HepG2 (cell line): Measurements from ENCODE around the gene ACP5. TPM values are rescaled to one million over a fixed set of nuclear protein-coding genes. Genes with fewer than 3 reads are reported as not detected.

Source experiments
- ADNP ChIP-seq: sonication (generic); formaldehyde crosslinking; IDR thresholded peaks from 2 replicates; pipeline ENCODE4 v1.4.0; 2020; ENCODE audit warnings: missing genetic modification reagents
- CAMTA2 ChIP-seq: sonication (generic); formaldehyde crosslinking; IDR thresholded peaks from 2 replicates; pipeline ENCODE4 v1.4.0; 2020; ENCODE audit warnings: mild to moderate bottlenecking, missing genetic modification reagents, borderline replicate concordance
- FOXO1 ChIP-seq: sonication (generic); formaldehyde crosslinking; IDR thresholded peaks from 2 replicates; pipeline ENCODE4 v1.4.0; 2020; ENCODE audit warnings: missing genetic modification reagents
- HNRNPK ChIP-seq: fragments of 200-400 bp; formaldehyde crosslinking; IDR thresholded peaks from 2 replicates; pipeline ENCODE4 v1.6.1; 2018; ENCODE audit warnings: low read length, low read depth, moderate library complexity, mild to moderate bottlenecking; ENCODE audit not compliant: poor library complexity, severe bottlenecking
- KLF16 ChIP-seq, 2 experiments: sonication (generic) in 1 of 2; formaldehyde crosslinking in 1 of 2; IDR thresholded peaks; 2 replicates each; pipeline versions ENCODE4 v1.6.1 to v1.8.0; 2016 to 2023; ENCODE audit warnings: missing genetic modification reagents in 2 of 2, missing compliant biosample characterization in 1 of 2
- MEF2D ChIP-seq: sonication (generic); formaldehyde crosslinking; IDR thresholded peaks from 2 replicates; pipeline ENCODE4 v1.5.1; 2020; ENCODE audit warnings: mild to moderate bottlenecking, missing genetic modification reagents
- NBN ChIP-seq: fragments of 450-650 bp; conservative IDR thresholded peaks from 2 replicates; pipeline ENCODE4 v1.6.1; 2017
- NCOA5 ChIP-seq: sonication (generic); formaldehyde crosslinking; IDR thresholded peaks from 2 replicates; pipeline ENCODE4 v1.4.0; 2020; ENCODE audit warnings: missing genetic modification reagents
- NFE2 ChIP-seq: sonication (generic); formaldehyde crosslinking; IDR thresholded peaks from 2 replicates; pipeline ENCODE4 v1.4.0; 2020; ENCODE audit warnings: missing genetic modification reagents
- NR3C1 ChIP-seq: sonication (generic); formaldehyde crosslinking; IDR thresholded peaks from 2 replicates; pipeline ENCODE4 v1.4.0; 2020; ENCODE audit warnings: missing genetic modification reagents
- PHF20 ChIP-seq: sonication (generic); formaldehyde crosslinking; IDR thresholded peaks from 2 replicates; pipeline ENCODE4 v1.5.0; 2020; ENCODE audit warnings: mild to moderate bottlenecking, missing genetic modification reagents
- RARG ChIP-seq: sonication (generic); formaldehyde crosslinking; IDR thresholded peaks from 2 replicates; pipeline ENCODE4 v1.4.0; 2020; ENCODE audit warnings: low read depth, mild to moderate bottlenecking, missing genetic modification reagents
- RFX1 ChIP-seq: fragments of 450-650 bp; IDR thresholded peaks from 2 replicates; pipeline ENCODE4 v1.6.1; 2017
- SKI ChIP-seq: fragments of 450-650 bp; IDR thresholded peaks from one replicate; pipeline ENCODE4 v1.6.1; 2018; ENCODE audit warnings: mild to moderate bottlenecking; ENCODE audit not compliant: partially characterized antibody
- SMAD3 ChIP-seq: sonication (generic); formaldehyde crosslinking; IDR thresholded peaks from 2 replicates; pipeline ENCODE4 v1.4.0; 2020; ENCODE audit warnings: missing genetic modification reagents
- U2AF2 ChIP-seq: fragments of 200-400 bp; formaldehyde crosslinking; IDR thresholded peaks from 2 replicates; pipeline ENCODE4 v1.6.1; 2017; ENCODE audit warnings: low read depth, mild to moderate bottlenecking, low read length
- YY1 ChIP-seq: IDR thresholded peaks from 2 replicates; pipeline ENCODE4 v1.6.1; 2011; ENCODE audit warnings: low read length, low read depth, moderate library complexity, mild to moderate bottlenecking; ENCODE audit not compliant: insufficient read depth, insufficient replicate concordance
- ZBTB10 ChIP-seq: sonication (generic); formaldehyde crosslinking; IDR thresholded peaks from 2 replicates; pipeline ENCODE4 v1.4.0; 2020; ENCODE audit warnings: missing genetic modification reagents, borderline replicate concordance
- ZFP62 ChIP-seq: sonication (generic); formaldehyde crosslinking; IDR thresholded peaks from 2 replicates; pipeline ENCODE4 v1.4.0; 2020; ENCODE audit warnings: missing genetic modification reagents
- ZFP82 ChIP-seq: sonication (generic); formaldehyde crosslinking; IDR thresholded peaks from 2 replicates; pipeline ENCODE4 v1.5.1; 2020; ENCODE audit warnings: mild to moderate bottlenecking, missing genetic modification reagents, borderline replicate concordance
- ZNF138 ChIP-seq: sonication (generic); formaldehyde crosslinking; IDR thresholded peaks from 2 replicates; pipeline ENCODE4 v1.5.0; 2020; ENCODE audit warnings: mild to moderate bottlenecking, low read depth, missing genetic modification reagents
- ZNF232 ChIP-seq: sonication (generic); formaldehyde crosslinking; IDR thresholded peaks from 2 replicates; pipeline ENCODE4 v1.4.0; 2020; ENCODE audit warnings: missing genetic modification reagents, borderline replicate concordance
- ZNF350 ChIP-seq: sonication (generic); formaldehyde crosslinking; IDR thresholded peaks from 2 replicates; pipeline ENCODE4 v1.4.0; 2020; ENCODE audit warnings: mild to moderate bottlenecking, low read depth, missing genetic modification reagents, borderline replicate concordance
- ZNF382 ChIP-seq: sonication (generic); formaldehyde crosslinking; IDR thresholded peaks from 2 replicates; pipeline ENCODE4 v1.5.0; 2020; ENCODE audit warnings: missing genetic modification reagents, mild to moderate bottlenecking, borderline replicate concordance
- ZNF414 ChIP-seq: sonication (generic); formaldehyde crosslinking; IDR thresholded peaks from 2 replicates; pipeline ENCODE4 v1.5.0; 2020; ENCODE audit warnings: missing genetic modification reagents
- ZNF510 ChIP-seq: sonication (generic); formaldehyde crosslinking; IDR thresholded peaks from 2 replicates; pipeline ENCODE4 v1.4.0; 2020; ENCODE audit warnings: low read depth, mild to moderate bottlenecking, missing genetic modification reagents
- ZNF878 ChIP-seq: sonication (generic); formaldehyde crosslinking; IDR thresholded peaks from 2 replicates; pipeline ENCODE4 v1.8.1; 2023; ENCODE audit warnings: mild to moderate bottlenecking, missing genetic modification reagents, moderate library complexity
- ZSCAN30 ChIP-seq: sonication (generic); formaldehyde crosslinking; IDR thresholded peaks from 2 replicates; pipeline ENCODE4 v1.5.0; 2020; ENCODE audit warnings: mild to moderate bottlenecking, missing genetic modification reagents
- polyA plus RNA-seq, 8 experiments: library from polyadenylated mRNA; depleted of rRNA in 3 of 8; stranded (reverse) in 7 of 8; unstranded in 1 of 8; fragments of >200 nt; fragmentation: Illumina TruSeq in 4 of 8; extraction: Trizol in 4 of 8; gene quantifications; 2 replicates each; pipeline versions ENCODE4 v1.2.1 to v1.2.3, GENCODE V29; 2011 to 2016; ENCODE audit warnings: low read depth in 4 of 8, missing spikeins in 1 of 8, mixed read lengths in 1 of 8; ENCODE audit not compliant: insufficient read depth in 1 of 8
- total RNA-seq, 5 experiments: library from RNA; depleted of rRNA; stranded (reverse); fragments of >200 nt; fragmentation: Illumina TruSeq; extraction: Trizol; gene quantifications; 2 replicates each; pipeline ENCODE4 v1.2.3, GENCODE V29; 2016; ENCODE audit warnings: low read depth in 1 of 5

The ACP5 gene
- total and polyA plus RNA-seq, 2 of the 13 experiments (the other 11 are each of a cell fraction or from before 2014, with no cell fraction given) = 1.3 to 6.7 TPM

- TF ChIP-seq ZFP62 (no peak), SKI (peak; percentile 17), HNRNPK (peak; percentile 30), ZNF414 (CRISPR knock-in tag) (no peak), NCOA5 (no peak), CAMTA2 (CRISPR knock-in tag) (no peak), FOXO1 (CRISPR knock-in tag) (no peak), ZNF232 (CRISPR knock-in tag) (0 out of 2 replicates have a peak, but pooled peaks have one; percentile 55), U2AF2 (no peak), ZSCAN30 (no peak), MEF2D (CRISPR knock-in tag) (no peak), RFX1 (no peak), ADNP (CRISPR knock-in tag) (peak; percentile 93), KLF16 (CRISPR knock-in tag; IDR thresholded peaks at IDR 0.05) (peak in 1 of 2 experiments; percentile 62; a peak in 1 of 4 replicates), ZFP82 (CRISPR knock-in tag) (0 out of 2 replicates have a peak, but pooled peaks have one; percentile 57), NFE2 (no peak), ZBTB10 (CRISPR knock-in tag) (0 out of 2 replicates have a peak, but pooled peaks have one; percentile 57), NR3C1 (CRISPR knock-in tag) (no peak), SMAD3 (CRISPR knock-in tag) (0 out of 2 replicates have a peak, but pooled peaks have one; percentile 40), RARG (CRISPR knock-in tag) (no peak), ZNF138 (no peak), PHF20 (CRISPR knock-in tag) (no peak), ZNF350 (CRISPR knock-in tag) (no peak), ZNF878 (no peak), ZNF510 (no peak), ZNF382 (no peak), YY1 (peak; percentile 67), NBN (no peak)
These were observed 41.5 kb downstream of the ACP5 start (continued) for GRCh38 chr19:11535792-11536595.
